Osteocyte (in vitro differentiated cells): ENCODE data around the gene MEMO1. TPM values are rescaled to one million over a fixed set of nuclear protein-coding genes. Genes with fewer than 3 reads are reported as not detected.
A peak's percentile ranks its signal among the peaks of the same experiment; 100 is the strongest.
"Not testable (repeated sequence)": the region's sequence is repeated elsewhere in the genome, so short reads cannot be mapped to it uniquely, and the experiment has no call there.

Source experiments
- DNase-seq: peaks from one replicate; pipeline ENCODE4 v3.0.0; 2021; ENCODE audit warnings: mixed read lengths; ENCODE audit not compliant: unreplicated experiment; ENCODE audit errors: extremely low spot score
- H3K27ac Mint-ChIP-seq: one replicate; pipeline ENCODE4 v1.8.0; 2021; ENCODE audit warnings: mild to moderate bottlenecking, mixed read lengths; ENCODE audit not compliant: unreplicated experiment
- H3K27me3 Mint-ChIP-seq: one replicate; pipeline ENCODE4 v1.8.0; 2021; ENCODE audit warnings: mixed read lengths; ENCODE audit not compliant: unreplicated experiment
- H3K36me3 Mint-ChIP-seq: one replicate; pipeline ENCODE4 v1.8.0; 2021; ENCODE audit warnings: mixed read lengths; ENCODE audit not compliant: unreplicated experiment
- H3K4me1 Mint-ChIP-seq: one replicate; pipeline ENCODE4 v1.8.0; 2021; ENCODE audit warnings: mixed read lengths; ENCODE audit not compliant: unreplicated experiment
- H3K4me3 Mint-ChIP-seq: one replicate; pipeline ENCODE4 v1.8.0; 2021; ENCODE audit warnings: mild to moderate bottlenecking, moderate library complexity, mixed read lengths; ENCODE audit not compliant: unreplicated experiment
- H3K9me3 Mint-ChIP-seq: one replicate; pipeline ENCODE4 v1.8.0; 2021; ENCODE audit warnings: mixed read lengths; ENCODE audit not compliant: unreplicated experiment
- total RNA-seq: library from RNA; stranded (reverse); gene quantifications from 2 replicates; pipeline ENCODE4 v1.2.1, GENCODE V29; 2021
- TF ChIP-seq, protein P1 (sequence below): fragments of 200-600 bp; sonication (generic); IDR thresholded peaks from 2 replicates; pipeline ENCODE4 v1.5.0; 2021; ENCODE audit warnings: antibody characterized with exemption, mild to moderate bottlenecking, moderate library complexity

Gene MEMO1
- total RNA-seq, 1 donor from 2014 or later, result 48.1 TPM

DNA sequence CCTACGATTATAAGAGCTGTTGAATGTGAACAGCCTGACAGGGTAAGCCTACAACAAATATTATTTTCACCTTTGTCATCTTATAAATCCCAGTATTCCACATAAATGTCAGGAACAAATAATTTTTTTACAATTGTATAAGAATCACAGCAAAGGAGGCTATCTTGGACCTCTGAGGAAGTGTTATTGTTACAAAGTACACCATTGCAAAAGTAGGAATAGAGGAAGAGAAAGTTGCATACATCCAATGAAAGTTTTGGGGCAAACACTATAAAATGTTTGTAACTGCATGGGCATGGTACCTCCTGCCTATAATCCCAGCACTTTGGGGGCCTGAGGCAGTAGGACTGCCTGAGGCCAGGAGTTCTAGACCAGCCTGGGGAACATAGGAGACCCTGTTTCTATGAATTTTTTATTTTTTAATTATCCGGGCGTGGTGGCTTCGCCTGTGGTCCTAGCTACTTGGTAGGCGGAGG is 715 bp upstream of the MEMO1 start:
- Mint-ChIP-seq H3K4me3 (peak overlapping the region; percentile 90), H3K27me3 (no peaks in the 10 kb centered on the region), H3K9me3 (no peaks in the 10 kb centered on the region), H3K36me3 (peaks cover 3% of the 10 kb centered on the region), H3K27ac (peak overlapping the region; percentile 90), H3K4me1 (peaks cover 34% of the 10 kb centered on the region)
- TF ChIP-seq, protein P1, sequence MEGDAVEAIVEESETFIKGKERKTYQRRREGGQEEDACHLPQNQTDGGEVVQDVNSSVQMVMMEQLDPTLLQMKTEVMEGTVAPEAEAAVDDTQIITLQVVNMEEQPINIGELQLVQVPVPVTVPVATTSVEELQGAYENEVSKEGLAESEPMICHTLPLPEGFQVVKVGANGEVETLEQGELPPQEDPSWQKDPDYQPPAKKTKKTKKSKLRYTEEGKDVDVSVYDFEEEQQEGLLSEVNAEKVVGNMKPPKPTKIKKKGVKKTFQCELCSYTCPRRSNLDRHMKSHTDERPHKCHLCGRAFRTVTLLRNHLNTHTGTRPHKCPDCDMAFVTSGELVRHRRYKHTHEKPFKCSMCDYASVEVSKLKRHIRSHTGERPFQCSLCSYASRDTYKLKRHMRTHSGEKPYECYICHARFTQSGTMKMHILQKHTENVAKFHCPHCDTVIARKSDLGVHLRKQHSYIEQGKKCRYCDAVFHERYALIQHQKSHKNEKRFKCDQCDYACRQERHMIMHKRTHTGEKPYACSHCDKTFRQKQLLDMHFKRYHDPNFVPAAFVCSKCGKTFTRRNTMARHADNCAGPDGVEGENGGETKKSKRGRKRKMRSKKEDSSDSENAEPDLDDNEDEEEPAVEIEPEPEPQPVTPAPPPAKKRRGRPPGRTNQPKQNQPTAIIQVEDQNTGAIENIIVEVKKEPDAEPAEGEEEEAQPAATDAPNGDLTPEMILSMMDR, result no peak
- DNase-seq, result peak; percentile 32

DNA sequence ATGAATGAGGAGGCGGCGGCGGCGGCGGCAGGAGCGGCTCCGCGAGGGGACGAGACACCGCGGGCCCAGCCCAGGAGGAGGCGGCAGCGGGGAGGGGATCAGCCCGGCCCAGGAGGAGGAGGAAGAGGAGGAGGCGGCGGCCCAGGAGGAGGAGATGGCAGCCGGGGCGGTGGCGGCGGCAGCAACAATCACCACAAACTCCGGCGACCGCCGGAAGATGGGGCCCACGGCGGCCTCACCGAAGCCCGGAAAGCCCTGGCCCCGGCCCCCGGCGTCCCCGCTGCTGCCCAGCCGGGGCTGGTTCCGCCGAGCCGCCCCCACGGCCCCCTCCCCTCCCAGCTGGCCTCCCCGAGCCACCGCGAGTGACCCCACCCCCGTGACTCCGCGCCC is 533 bp downstream of the MEMO1 start:
- DNase-seq, result peak; percentile 90
- Mint-ChIP-seq H3K4me1 (peaks cover 39% of the 10 kb centered on the region), H3K4me3 (peak overlapping the region; percentile 58)
- not testable (repeated sequence) for H3K36me3 Mint-ChIP-seq, H3K27ac Mint-ChIP-seq, H3K27me3 Mint-ChIP-seq, H3K9me3 Mint-ChIP-seq

DNA sequence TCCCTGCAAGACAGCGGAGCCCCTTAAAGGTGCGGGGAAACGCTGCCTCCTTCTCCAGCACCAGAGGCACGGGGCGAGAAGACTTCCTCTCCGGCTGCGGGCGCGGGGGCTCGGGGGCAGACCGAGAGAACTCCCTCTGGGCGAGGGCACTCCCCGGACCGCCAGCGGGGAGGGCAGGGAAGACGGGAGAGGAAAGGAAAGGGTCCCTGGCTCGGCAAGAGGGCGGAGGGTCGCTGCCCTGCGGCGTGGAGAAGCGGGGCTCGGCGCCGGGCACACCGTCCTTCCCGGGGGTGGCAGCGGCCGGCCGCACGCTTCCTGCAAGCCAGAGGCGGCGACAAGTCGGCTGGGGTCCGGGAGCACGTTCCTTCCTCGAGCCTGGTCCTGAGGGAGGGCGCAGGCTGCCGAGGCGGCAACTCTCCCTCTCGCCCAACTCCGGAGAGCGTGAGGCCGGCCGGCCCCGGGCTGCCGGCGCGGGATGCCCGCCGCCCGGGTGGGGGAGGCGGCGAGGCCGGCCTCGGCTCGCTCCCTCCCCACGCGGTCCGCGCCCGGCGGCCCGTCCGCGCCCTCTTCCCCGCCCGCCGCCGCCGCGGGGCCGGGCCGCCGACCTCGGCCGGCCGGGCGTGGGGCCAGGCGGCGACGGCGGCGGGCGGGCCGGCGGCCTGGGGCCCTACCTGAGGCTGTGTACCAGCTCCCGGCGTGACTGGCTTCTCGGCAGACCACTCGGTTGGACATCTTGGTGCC is 1.1 kb downstream of the MEMO1 start:
- peaks cover 41% of the 10 kb centered on the region for H3K4me1 Mint-ChIP-seq
- TF ChIP-seq, protein P1, result no peak
- peak overlapping the region; percentile 89 for H3K27ac Mint-ChIP-seq
- peak; percentile 85 for DNase-seq
- peaks cover 4% of the 10 kb centered on the region for H3K36me3 Mint-ChIP-seq
- peak overlapping the region; percentile 95 for H3K4me3 Mint-ChIP-seq
- H3K9me3 Mint-ChIP-seq, result no peaks in the 10 kb centered on the region
- H3K27me3 Mint-ChIP-seq, result no peaks in the 10 kb centered on the region

DNA sequence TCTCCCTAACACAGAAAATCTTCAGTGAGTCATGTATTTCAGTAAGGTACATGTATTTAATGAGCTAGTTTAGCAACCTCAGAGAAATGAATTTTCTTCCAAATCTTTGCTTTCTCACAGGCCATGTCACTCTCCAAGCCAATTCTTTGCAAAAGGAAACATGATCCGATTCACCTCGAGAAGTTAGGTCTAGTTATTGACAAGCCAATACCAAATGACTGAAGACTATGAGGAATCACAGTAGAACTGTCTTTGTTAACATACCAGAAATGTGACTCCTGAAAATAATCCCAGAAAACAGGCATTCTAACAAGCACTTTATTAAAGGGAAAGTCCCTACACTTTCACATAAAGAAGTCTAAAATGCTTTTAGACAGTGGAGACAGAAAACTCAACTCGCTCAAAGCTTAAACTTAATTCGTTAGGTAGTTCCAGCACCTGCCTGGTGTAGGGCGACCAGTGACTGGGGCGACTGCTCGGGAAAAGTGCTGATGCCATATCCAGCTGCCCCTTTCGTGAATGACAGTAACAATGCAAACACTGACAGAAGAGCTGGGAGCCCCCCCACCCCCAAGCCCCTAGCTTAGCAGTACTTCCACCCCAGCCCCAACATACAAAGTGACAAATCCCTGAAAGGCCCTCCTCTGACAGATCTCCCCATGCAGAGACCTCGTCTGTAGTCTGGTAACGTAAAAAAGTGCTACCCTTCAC is 1.8 kb downstream of the MEMO1 start:
- TF ChIP-seq, protein P1, result no peak
- Mint-ChIP-seq H3K36me3 (peaks cover 4% of the 10 kb centered on the region), H3K27ac (peak overlapping the region; percentile 89), H3K9me3 (no peaks in the 10 kb centered on the region), H3K4me3 (peak overlapping the region; percentile 95), H3K27me3 (no peaks in the 10 kb centered on the region), H3K4me1 (peaks cover 44% of the 10 kb centered on the region)
- peak; percentile 57 for DNase-seq

DNA sequence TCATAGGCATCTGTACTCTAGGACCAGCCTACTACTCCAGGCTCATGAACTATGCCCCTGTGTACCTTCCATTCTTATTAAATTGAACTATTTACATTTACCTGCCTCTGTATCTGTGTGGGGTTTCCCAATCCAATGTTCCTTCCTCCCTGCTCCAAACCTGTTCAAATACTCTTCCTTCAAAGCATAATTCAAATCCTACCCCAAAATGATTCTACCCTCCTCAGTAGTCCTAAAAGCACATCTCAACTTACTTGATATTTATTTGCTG is 3.8 kb downstream of the MEMO1 start:
- TF ChIP-seq, protein P1, result no peak
- H3K9me3 Mint-ChIP-seq, result no peaks in the 10 kb centered on the region
- peaks cover 1% of the 10 kb centered on the region for H3K36me3 Mint-ChIP-seq
- peaks cover 44% of the 10 kb centered on the region for H3K4me1 Mint-ChIP-seq
- no peak overlapping the region for H3K4me3 Mint-ChIP-seq
- no peaks in the 10 kb centered on the region for H3K27me3 Mint-ChIP-seq
- H3K27ac Mint-ChIP-seq, result no peak overlapping the region
- no peak for DNase-seq
